ENCODE measurements around the gene NAGPA. TPM values are rescaled to one million over a fixed set of nuclear protein-coding genes. Genes with fewer than 3 reads are reported as not detected.

The NAGPA gene
- polyA plus RNA-seq, 1 donor from 2014 or later: 36.6 TPM

- Histone ChIP-seq H3K9ac (ENCODE audit: low read length) (no peak overlapping the region), H3K79me2 (replicated peaks; ENCODE audit: insufficient read depth, low read length) (no peaks in the 10 kb centered on the region), H3K9me3 (ENCODE audit: low read length) (no peaks in the 10 kb centered on the region), H3F3A (ENCODE audit: insufficient read depth, low read length, poor library complexity, severe bottlenecking) (no peaks in the 10 kb centered on the region), H2AFZ (ENCODE audit: low read depth, low read length) (no peak overlapping the region), H4K20me1 (ENCODE audit: insufficient read depth) (no peaks in the 10 kb centered on the region), H3K27ac (ENCODE audit: low read length) (no peak overlapping the region), H3K4me2 (ENCODE audit: low read length) (no peak overlapping the region), H3K27me3 (ENCODE audit: insufficient read depth, low read depth, low read length) (no peaks in the 10 kb centered on the region), H3K4me3 (ENCODE audit: low read length) (no peak overlapping the region), H3K36me3 (ENCODE audit: insufficient read depth, low read length) (no peaks in the 10 kb centered on the region), H3K9me2 (ENCODE audit: insufficient read depth, low read length) (no peaks in the 10 kb centered on the region)
- TF ChIP-seq RAD21 (conservative IDR thresholded peaks at IDR 0.05): no peak
- no peak for TF ChIP-seq SMC3 (conservative IDR thresholded peaks at IDR 0.05; ENCODE audit: poor library complexity)
- TF ChIP-seq POLR2AphosphoS5 (IDR thresholded peaks at IDR 0.05): no peak
- TF ChIP-seq, protein P1, sequence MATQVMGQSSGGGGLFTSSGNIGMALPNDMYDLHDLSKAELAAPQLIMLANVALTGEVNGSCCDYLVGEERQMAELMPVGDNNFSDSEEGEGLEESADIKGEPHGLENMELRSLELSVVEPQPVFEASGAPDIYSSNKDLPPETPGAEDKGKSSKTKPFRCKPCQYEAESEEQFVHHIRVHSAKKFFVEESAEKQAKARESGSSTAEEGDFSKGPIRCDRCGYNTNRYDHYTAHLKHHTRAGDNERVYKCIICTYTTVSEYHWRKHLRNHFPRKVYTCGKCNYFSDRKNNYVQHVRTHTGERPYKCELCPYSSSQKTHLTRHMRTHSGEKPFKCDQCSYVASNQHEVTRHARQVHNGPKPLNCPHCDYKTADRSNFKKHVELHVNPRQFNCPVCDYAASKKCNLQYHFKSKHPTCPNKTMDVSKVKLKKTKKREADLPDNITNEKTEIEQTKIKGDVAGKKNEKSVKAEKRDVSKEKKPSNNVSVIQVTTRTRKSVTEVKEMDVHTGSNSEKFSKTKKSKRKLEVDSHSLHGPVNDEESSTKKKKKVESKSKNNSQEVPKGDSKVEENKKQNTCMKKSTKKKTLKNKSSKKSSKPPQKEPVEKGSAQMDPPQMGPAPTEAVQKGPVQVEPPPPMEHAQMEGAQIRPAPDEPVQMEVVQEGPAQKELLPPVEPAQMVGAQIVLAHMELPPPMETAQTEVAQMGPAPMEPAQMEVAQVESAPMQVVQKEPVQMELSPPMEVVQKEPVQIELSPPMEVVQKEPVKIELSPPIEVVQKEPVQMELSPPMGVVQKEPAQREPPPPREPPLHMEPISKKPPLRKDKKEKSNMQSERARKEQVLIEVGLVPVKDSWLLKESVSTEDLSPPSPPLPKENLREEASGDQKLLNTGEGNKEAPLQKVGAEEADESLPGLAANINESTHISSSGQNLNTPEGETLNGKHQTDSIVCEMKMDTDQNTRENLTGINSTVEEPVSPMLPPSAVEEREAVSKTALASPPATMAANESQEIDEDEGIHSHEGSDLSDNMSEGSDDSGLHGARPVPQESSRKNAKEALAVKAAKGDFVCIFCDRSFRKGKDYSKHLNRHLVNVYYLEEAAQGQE (IDR thresholded peaks at IDR 0.05; ENCODE audit: borderline replicate concordance): no peak
- no peak for TF ChIP-seq MXI1 (conservative IDR thresholded peaks at IDR 0.05; ENCODE audit: poor library complexity, severe bottlenecking)
- no peak for TF ChIP-seq CTCF (IDR thresholded peaks at IDR 0.05; ENCODE audit: poor library complexity, severe bottlenecking)
- TF ChIP-seq EZH2 (IDR thresholded peaks at IDR 0.05; ENCODE audit: borderline replicate concordance, insufficient read depth, low read length, poor library complexity, severe bottlenecking): no peak
- no peak for TF ChIP-seq TAF1 (IDR thresholded peaks at IDR 0.05; ENCODE audit: low read depth)
Observed at GRCh38 chr16:5011637-5012036, 22.1 kb downstream of the NAGPA start.

DNA sequence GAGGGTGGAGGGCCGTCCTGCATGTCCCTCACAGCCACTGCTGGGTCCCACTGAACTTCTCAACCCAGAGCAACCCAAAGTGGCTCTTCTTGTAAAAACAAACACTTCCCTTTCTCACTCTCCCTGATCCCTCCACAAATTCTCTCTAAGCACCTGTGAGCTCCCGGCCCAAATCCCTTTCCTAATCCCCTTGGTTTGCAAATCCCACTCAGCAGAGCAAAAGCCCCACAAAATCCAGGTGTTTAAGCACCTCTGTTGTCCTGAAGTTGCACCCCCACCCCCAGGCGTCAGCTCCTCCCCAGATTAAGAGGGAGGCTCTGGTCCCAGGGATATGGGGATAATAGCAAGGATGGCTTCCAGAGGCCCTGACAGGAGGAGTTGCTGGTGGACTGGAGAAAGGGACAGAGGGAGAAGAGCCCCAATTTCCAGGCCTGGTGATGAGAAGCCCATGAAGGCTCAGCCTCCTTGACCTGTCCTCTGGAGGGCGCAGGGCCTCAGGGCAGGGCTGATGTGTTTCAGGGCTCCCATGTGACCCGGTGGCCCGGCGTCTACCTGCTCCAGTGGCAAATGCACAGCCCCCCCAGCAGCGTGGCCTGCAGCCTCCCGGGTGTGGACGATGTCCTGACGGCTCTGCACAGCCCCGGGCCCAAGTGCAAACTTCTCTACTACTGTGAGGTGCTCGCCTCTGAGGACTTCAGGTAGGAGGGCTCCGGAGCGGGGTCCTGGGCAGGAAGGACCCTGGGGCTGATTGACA, 23.0 kb downstream of the NAGPA start:
- H3K27ac ChIP-seq (ENCODE audit: low read length): no peak overlapping the region
- no peak overlapping the region for H3K9ac ChIP-seq (ENCODE audit: low read length)

More for the DNA sequence above, 23.0 kb downstream of the NAGPA start:
- Histone ChIP-seq H3K4me2 (ENCODE audit: low read length) (no peak overlapping the region), H3K27me3 (ENCODE audit: insufficient read depth, low read depth, low read length) (no peaks in the 10 kb centered on the region), H3K36me3 (ENCODE audit: insufficient read depth, low read length) (no peaks in the 10 kb centered on the region), H2AFZ (ENCODE audit: low read depth, low read length) (no peak overlapping the region), H3K79me2 (replicated peaks; ENCODE audit: insufficient read depth, low read length) (no peaks in the 10 kb centered on the region), H3K9me2 (ENCODE audit: insufficient read depth, low read length) (no peaks in the 10 kb centered on the region), H4K20me1 (ENCODE audit: insufficient read depth) (no peaks in the 10 kb centered on the region), H3K9me3 (ENCODE audit: low read length) (no peaks in the 10 kb centered on the region), H3F3A (ENCODE audit: insufficient read depth, low read length, poor library complexity, severe bottlenecking) (no peaks in the 10 kb centered on the region), H3K4me3 (ENCODE audit: low read length) (no peak overlapping the region)
- TF ChIP-seq RAD21 (conservative IDR thresholded peaks at IDR 0.05): no peak
- TF ChIP-seq POLR2AphosphoS5 (IDR thresholded peaks at IDR 0.05): no peak
- TF ChIP-seq, protein P1 (IDR thresholded peaks at IDR 0.05; ENCODE audit: borderline replicate concordance): no peak
- no peak for TF ChIP-seq TAF1 (IDR thresholded peaks at IDR 0.05; ENCODE audit: low read depth)
- TF ChIP-seq EZH2 (IDR thresholded peaks at IDR 0.05; ENCODE audit: borderline replicate concordance, insufficient read depth, low read length, poor library complexity, severe bottlenecking): no peak
- no peak for TF ChIP-seq CTCF (IDR thresholded peaks at IDR 0.05; ENCODE audit: poor library complexity, severe bottlenecking)
- TF ChIP-seq SMC3 (conservative IDR thresholded peaks at IDR 0.05; ENCODE audit: poor library complexity): no peak
- TF ChIP-seq EP300 (conservative IDR thresholded peaks at IDR 0.05; ENCODE audit: poor library complexity, severe bottlenecking): no peak
- TF ChIP-seq MXI1 (conservative IDR thresholded peaks at IDR 0.05; ENCODE audit: poor library complexity, severe bottlenecking): no peak
